Measurements from ENCODE around the gene KCTD3. TPM values are rescaled to one million over a fixed set of nuclear protein-coding genes. Genes with fewer than 3 reads are reported as not detected.
A peak's percentile ranks its signal among the peaks of the same experiment; 100 is the strongest.

The KCTD3 gene
- polyA plus RNA-seq, 1 donor, result 91.3 TPM

GRCh38 chr1:215554865-215555264, 12.2 kb upstream of the KCTD3 start:
- DNase-seq, result no peak

GRCh38 chr1:215555531-215555930, 11.6 kb upstream of the KCTD3 start:
- DNase-seq, result no peak

GRCh38 chr1:215556996-215557395, 10.1 kb upstream of the KCTD3 start:
- DNase-seq, result no peak

GRCh38 chr1:215557504-215557903, 9.6 kb upstream of the KCTD3 start:
- DNase-seq, result no peak

GRCh38 chr1:215557992-215558626, 9.0 kb upstream of the KCTD3 start:
- no peak for DNase-seq

- DNase-seq, result peak; percentile 71
Measured at GRCh38 chr1:215567491-215568298, 591 bp downstream of the KCTD3 start.

GRCh38 chr1:215568299-215568692, 1.2 kb downstream of the KCTD3 start:
- DNase-seq, result no peak

- no peak for DNase-seq
Measured at GRCh38 chr1:215569986-215570824, 3.1 kb downstream of the KCTD3 start.

- DNase-seq, result no peak
Measured at GRCh38 chr1:215581896-215582295, 14.8 kb downstream of the KCTD3 start.

GRCh38 chr1:215583185-215583749, 16.2 kb downstream of the KCTD3 start:
- DNase-seq, result no peak

GRCh38 chr1:215584389-215584788, 17.3 kb downstream of the KCTD3 start:
- no peak for DNase-seq

- DNase-seq, result no peak
Measured at GRCh38 chr1:215589650-215590435, 22.7 kb downstream of the KCTD3 start.

GRCh38 chr1:215590779-215591491, 23.8 kb downstream of the KCTD3 start:
- no peak for DNase-seq

GRCh38 chr1:215594640-215595039, 27.5 kb downstream of the KCTD3 start:
- no peak for DNase-seq

GRCh38 chr1:215595231-215595630, 28.1 kb downstream of the KCTD3 start:
- no peak for DNase-seq

- no peak for DNase-seq
Measured at GRCh38 chr1:215597961-215598360, 30.9 kb downstream of the KCTD3 start.

GRCh38 chr1:215599418-215600074, 32.4 kb downstream of the KCTD3 start:
- DNase-seq, result peak; percentile 12

- DNase-seq, result no peak
Measured at GRCh38 chr1:215600258-215600792, 33.2 kb downstream of the KCTD3 start.

GRCh38 chr1:215600867-215601266, 33.8 kb downstream of the KCTD3 start:
- DNase-seq, result no peak

GRCh38 chr1:215601276-215601675, 34.2 kb downstream of the KCTD3 start:
- no peak for DNase-seq

All from left kidney (tissue), 2 donors.